HG03039 (cell line): ENCODE measurements around the gene DES.

Source experiments
- ATAC-seq: cut with Tn5 transposase; IDR thresholded peaks from one replicate; pipeline ENCODE4 v1.9.1; 2021; ENCODE audit warnings: mild to moderate bottlenecking, moderate library complexity; ENCODE audit not compliant: unreplicated experiment

Gene DES

GRCh38 chr2:219419012-219419324, 791 bp downstream of the DES start:
- ATAC-seq, result no peak

GRCh38 chr2:219419331-219420197, 1.4 kb downstream of the DES start:
- ATAC-seq, result no peak

GRCh38 chr2:219420687-219421086, 2.5 kb downstream of the DES start:
- ATAC-seq, result no peak

GRCh38 chr2:219421323-219421722, 3.1 kb downstream of the DES start:
- no peak for ATAC-seq

GRCh38 chr2:219422952-219423534, 4.9 kb downstream of the DES start:
- no peak for ATAC-seq

GRCh38 chr2:219423652-219424377, 5.6 kb downstream of the DES start:
- ATAC-seq, result no peak

- ATAC-seq, result no peak
Measured at GRCh38 chr2:219425238-219426067, 7.3 kb downstream of the DES start.

- no peak for ATAC-seq
Measured at GRCh38 chr2:219426068-219426443, 7.9 kb downstream of the DES start.

GRCh38 chr2:219426534-219427136, 8.5 kb downstream of the DES start:
- ATAC-seq, result no peak

- ATAC-seq, result no peak
Measured at GRCh38 chr2:219428469-219428868, 10.3 kb downstream of the DES start.

GRCh38 chr2:219429958-219430606, 11.9 kb downstream of the DES start:
- ATAC-seq, result no peak

GRCh38 chr2:219430633-219431615, 12.7 kb downstream of the DES start:
- ATAC-seq, result no peak

GRCh38 chr2:219433666-219434467, 15.7 kb downstream of the DES start:
- ATAC-seq, result no peak

GRCh38 chr2:219434468-219434717, 16.2 kb downstream of the DES start:
- ATAC-seq, result no peak

- ATAC-seq, result no peak
Measured at GRCh38 chr2:219434718-219435525, 16.7 kb downstream of the DES start, which contains the start of gene SPEG. Gene SPEG, plus strand, starts transcription at chr2:219434843. Its CDS starts 135 bp downstream, at chr2:219434978.

GRCh38 chr2:219435701-219436100, 17.5 kb downstream of the DES start:
- ATAC-seq, result no peak

GRCh38 chr2:219436491-219436890, 18.3 kb downstream of the DES start:
- no peak for ATAC-seq

- ATAC-seq, result no peak
Measured at GRCh38 chr2:219437141-219437540, 19.0 kb downstream of the DES start.
